GM19043 (cell line): Measurements from ENCODE around the gene AK5.
A peak's percentile ranks its signal among the peaks of the same experiment; 100 is the strongest.

ENCODE experiments used
- ATAC-seq: cut with Tn5 transposase; IDR thresholded peaks from one replicate; pipeline ENCODE4 v1.9.1; 2021; ENCODE audit warnings: low read depth; ENCODE audit not compliant: unreplicated experiment

Gene AK5

DNA sequence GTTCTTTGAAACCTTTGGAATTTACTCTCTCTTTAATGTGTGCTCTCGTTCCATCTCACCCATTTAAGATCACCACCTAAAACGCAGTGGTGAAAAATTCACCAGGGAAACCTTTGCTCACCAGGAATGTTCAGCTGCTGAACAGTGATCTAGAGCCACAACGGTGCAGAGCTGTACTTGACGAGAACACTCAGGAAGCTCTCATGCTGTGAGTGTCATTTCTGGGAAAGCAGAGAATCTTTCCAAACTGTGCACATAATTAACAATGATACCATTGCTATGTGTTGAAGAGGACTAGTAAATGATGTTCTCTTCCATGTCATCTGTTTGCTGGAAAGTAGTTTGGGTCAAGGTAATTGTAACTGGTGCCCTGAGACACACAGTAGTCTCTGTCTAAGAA lies 283.5 kb downstream of the AK5 start:
- ATAC-seq = no peak

- no peak for ATAC-seq
Measured at GRCh38 chr1:77571642-77572041, 289.8 kb downstream of the AK5 start.

GRCh38 chr1:77579547-77579946 lies 297.7 kb downstream of the AK5 start:
- ATAC-seq = no peak

- peak; percentile 61 for ATAC-seq
Measured at GRCh38 chr1:77582905-77583304, 301.1 kb downstream of the AK5 start.

GRCh38 chr1:77583483-77583882 lies 301.7 kb downstream of the AK5 start:
- no peak for ATAC-seq

DNA sequence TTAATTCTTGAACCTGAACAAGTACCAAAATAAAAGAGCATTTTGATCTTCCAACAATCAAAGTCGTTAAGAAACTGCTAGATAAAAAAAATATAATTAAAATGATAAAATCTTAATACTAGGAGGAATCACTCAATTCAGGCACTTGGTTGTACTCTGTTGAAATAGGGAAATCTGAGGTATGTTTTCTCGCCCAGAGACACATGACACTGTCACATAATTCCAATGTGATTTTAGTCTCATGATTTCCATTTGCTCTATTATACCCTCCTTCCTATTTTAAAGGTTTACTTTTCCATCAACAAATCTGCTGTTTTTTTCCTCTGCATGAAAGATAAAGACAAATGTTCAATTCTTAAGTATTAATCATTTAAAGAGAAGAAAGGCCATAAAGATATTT lies 303.1 kb downstream of the AK5 start:
- ATAC-seq = no peak

DNA sequence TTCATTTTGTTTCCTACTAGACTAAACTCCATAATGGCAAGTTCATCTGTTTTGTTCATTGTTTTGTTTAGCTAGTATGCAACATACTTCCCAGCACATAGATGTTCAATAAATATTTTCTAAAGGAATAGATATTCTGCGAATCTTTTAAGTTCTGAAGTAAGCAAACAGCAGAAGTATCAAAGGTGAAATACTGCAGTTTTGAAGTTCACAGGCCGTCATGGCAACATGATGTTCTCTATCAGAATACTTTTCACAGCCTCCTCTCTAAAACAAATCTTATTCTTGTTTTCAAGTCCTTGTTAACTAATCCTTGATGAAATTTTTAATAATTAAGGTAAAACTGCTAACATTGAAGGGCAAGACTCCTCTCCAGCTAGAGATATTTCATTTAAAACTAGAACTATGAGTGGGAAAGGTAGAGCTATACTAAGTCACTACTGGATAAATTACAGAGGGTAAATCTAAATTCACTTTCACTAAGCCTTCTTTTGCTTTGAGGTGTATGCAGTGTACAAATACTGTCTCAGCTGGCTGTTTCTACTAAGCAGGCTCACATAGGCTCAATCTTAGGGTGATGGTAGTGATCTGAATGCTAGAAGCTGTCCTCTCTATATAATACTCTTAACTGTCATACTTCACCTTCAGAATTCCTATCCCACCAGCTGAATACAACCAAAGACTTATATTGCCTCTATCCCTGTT lies 303.9 kb downstream of the AK5 start:
- no peak for ATAC-seq

DNA sequence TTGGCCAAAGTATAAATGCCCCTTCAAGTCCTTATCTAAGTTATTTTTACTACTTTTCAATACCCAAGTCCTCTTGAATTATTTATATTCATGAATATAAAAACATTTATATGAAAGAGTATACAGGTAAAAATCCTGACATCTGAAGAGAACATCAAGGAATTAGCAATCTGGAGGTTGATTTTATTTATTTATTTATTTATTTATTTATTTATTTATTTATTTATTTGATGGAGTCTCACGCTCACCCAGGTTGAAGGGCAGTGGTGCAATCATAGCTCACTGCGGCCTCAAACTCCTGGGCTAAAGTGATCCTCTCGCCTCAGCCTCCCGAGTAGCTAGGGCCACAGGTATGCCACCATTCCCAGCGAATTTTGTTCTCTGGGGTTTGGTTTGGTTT lies 307.4 kb downstream of the AK5 start:
- ATAC-seq = no peak

- no peak for ATAC-seq
Measured at GRCh38 chr1:77590651-77591050, 308.8 kb downstream of the AK5 start.

- ATAC-seq = no peak
Measured at GRCh38 chr1:77592906-77593305, 311.1 kb downstream of the AK5 start.

GRCh38 chr1:77594366-77595112 lies 312.7 kb downstream of the AK5 start:
- ATAC-seq = peak; percentile 98

DNA sequence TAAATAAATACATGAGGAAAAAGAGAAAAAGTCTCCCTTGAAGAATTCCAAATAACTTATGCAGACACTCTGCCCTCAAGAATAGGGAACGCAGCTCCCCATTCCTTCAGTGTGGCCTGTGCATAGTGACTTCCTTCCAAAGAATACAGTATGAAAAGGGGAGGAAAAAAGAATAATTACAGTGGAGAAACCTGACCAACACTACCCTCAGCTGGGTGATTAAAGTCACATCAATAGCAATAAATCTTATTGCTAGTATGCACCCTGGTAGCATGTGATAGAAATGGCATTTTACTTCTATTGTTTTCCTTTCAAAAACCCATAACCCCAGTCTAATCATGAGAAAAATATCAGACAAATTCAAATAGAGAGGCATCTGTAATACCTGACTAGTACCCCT lies 315.5 kb downstream of the AK5 start:
- ATAC-seq = no peak

DNA sequence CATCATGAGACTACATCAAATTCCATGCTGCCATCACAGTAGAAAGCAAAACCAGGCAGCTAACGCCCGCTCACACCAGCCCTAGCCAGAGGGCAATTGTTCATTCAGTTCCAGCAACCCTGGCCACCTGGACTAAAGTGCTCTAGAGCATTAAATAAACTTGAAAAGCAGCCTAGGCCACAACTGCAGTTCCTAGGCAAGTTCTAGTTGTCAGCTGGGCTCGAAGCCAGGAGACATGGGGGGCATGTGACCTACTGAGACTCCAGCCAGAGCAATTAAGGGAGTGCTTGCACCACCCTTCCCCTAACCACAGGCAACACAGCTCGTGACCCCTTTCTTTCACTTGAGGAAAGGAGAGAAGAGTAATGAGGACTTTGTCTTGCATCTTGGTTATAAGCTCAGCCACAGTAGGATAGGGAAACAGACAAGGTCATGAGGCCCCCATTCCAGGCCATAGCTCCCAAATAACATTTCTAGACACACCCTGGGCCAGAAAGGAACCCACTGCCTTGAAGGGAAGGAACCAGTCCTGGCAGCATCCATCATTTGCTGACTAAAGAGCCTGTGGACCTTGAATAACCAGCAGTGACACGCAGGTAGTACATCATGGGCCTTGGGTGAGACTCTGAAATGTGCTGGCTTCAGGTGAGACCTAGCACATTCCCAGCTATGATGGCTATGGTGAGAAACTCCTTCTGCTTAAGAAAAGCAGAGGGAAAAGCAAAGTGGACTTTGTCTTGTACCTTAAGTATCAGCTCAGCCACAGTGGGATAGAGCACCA lies 323.6 kb downstream of the AK5 start:
- ATAC-seq = no peak

DNA sequence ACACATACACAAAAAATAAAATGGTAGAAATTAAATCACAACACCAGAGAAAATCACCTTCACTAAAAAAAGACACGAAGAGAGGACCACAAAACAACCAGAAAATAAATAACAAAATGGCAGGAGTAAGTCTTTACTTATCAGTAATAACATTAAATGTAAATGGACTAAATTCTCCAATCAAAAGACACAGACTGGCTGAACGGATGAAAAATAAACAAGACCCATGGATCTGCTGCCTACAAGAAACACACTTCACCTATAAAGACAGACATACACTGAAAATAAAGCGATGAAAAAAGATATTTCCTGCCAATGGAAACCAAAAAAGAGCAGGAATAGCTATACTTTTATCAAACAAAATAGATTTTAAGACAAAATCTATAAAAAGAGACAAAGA lies 327.1 kb downstream of the AK5 start:
- ATAC-seq = no peak
